Lung microvascular endothelial cell (primary cell): ENCODE results near the gene PEAR1. TPM values are rescaled to one million over a fixed set of nuclear protein-coding genes. Genes with fewer than 3 reads are reported as not detected.

Source experiments
- DNase-seq, 2 donors: peaks; one replicate each; pipeline versions ENCODE4 v3.0.0 to v3.0.0-alpha.2; 2010; ENCODE audit warnings: low read depth in 2 of 2
- total RNA-seq: library from RNA; depleted of rRNA; stranded (reverse); fragments of >200 nt; gene quantifications from 2 replicates; pipeline ENCODE4 v1.2.1, GENCODE V29; 2014

The PEAR1 gene
- total RNA-seq, 1 donor from 2014 or later, result 16.3 TPM

DNA sequence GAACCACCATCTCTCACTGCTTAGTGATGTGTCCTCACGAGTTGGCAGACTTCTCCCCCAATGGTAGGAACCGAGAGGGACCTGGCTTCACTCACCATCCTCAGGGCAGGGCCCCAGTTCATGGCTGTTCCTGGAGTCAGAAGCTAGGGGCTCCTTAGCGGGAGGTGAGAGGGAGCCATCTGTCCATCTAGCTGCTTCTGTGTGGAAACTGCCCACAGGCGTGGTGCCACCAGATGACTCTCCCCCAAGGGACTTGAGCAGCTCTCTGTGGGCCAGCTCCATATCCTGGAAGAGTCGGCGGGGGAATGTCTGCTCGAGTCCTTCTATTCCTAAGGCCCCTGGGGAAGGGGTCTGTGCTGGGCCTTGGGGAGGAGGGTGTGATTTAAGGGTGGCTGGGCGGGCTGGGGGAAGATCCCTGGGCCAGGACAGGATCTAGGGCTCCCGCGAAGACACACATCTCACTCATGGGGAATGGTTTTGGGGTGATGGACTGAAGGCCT lies 43.3 kb downstream of the PEAR1 start:
- no peak for DNase-seq

- DNase-seq, result no peak
Observed at GRCh38 chr1:156937883-156938282, 44.4 kb downstream of the PEAR1 start.

- DNase-seq, result no peak
Observed at GRCh38 chr1:156938813-156939212, 45.3 kb downstream of the PEAR1 start.

DNA sequence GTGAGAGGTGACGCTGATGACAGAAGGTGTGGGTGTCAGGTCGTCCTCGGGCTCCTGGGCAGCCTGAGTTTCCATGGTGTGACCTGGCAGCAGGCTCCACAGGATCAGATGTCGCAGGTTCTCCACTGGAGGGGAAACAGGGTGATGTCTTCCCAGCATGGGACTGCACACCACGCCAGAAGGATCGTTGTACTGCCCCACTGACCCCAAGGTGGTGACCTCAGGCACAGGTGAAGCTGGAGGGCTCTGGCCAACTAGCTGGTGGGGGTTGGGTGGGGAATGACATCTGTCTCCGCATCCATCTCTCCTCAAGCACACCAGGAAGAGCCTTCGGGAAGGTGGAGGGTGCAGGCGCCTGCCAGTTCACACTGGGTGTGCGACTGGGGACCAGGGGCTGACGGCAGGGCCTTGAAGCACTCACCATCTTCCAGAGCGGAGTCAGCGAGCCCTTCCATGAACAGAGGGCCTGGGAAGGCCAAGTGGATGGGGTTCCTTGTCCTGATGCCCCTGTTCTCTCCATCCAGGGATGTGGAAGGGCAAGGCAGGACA lies 46.3 kb downstream of the PEAR1 start:
- DNase-seq, result no peak

GRCh38 chr1:156941675-156942074 lies 48.2 kb downstream of the PEAR1 start:
- DNase-seq, result no peak

GRCh38 chr1:156942176-156942575 lies 48.7 kb downstream of the PEAR1 start:
- no peak for DNase-seq

DNA sequence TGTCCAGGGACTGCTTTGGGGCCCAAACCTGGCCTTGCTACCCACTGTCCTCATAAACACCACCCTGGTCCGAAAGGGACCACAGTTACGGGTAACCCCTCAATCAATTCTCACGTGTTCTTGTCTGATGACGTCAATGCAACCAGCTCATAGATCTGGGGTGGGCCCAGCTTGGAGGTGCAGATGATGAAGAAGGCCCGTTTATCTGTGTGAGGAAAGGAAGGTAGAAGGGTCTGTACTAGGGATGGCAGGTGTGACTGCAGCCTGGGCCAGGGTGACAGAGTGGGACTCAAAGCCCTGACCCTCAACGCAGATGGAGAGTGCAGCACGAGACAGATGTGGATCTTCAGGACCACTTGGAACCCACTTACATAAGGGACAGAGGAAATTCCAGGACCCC lies 49.1 kb downstream of the PEAR1 start:
- DNase-seq, result no peak

- no peak for DNase-seq
Observed at GRCh38 chr1:156943756-156944155, 50.2 kb downstream of the PEAR1 start.

GRCh38 chr1:156944268-156944667 lies 50.8 kb downstream of the PEAR1 start:
- DNase-seq, result no peak

GRCh38 chr1:156944848-156945247 lies 51.3 kb downstream of the PEAR1 start:
- no peak for DNase-seq

DNA sequence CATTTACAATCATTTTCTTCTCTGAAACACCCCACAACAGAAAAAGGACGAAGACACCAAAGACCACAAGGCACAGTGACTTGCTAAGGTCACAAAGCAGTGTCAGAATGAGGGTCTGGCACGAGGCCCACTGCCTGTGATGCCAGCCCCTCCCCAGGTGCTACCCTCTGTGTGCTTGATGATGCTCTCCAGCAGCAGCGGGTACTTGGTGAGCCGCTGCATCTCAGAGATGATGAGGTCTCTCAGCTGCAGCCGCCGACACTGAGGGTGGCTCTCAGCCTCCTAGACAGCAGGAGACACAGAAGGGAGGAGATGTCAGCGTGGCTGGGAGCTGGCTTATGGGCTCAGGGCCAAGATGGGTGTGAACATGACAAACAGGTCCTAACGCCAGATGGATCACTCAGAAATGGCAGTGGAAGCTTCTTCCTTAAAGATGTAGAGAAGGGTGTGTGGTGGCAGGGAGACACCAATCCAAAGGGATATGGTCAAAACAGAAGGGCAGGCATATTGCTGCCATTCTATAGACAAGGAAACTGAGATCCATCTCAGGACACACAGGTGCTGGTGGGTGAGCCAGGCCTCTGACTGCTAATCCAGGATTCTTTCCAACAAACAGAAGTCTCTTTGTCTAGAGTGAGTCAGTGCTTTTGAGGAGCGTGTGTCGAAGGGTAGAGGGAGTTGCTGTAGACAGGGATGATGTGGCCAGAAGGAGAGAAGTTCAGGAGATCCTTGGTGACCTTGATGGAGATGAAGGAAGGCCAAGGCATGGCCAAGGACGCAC lies 52.6 kb downstream of the PEAR1 start:
- no peak for DNase-seq

GRCh38 chr1:156947127-156947526 lies 53.6 kb downstream of the PEAR1 start:
- no peak for DNase-seq

- no peak for DNase-seq
Observed at GRCh38 chr1:156947818-156948525, 54.5 kb downstream of the PEAR1 start.

DNA sequence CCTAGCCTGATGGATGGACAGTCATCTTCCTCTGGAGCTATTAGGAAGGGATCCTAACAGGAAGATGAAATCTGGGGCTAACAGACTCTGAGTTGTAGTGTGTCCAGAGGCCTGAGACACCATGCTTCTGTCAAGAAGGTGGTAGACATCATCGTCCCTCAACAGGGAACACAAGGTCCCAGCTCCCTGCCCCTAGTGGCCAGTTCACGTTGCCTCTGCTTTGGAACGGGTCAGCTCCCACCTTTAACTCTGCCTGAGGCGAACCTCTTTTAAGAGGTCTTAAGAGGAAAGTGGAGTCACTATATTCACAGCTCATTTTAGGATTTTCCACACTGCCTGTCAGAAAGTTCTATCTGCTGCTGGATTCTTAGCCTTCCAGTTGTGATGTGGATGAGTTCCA lies 55.2 kb downstream of the PEAR1 start:
- no peak for DNase-seq

GRCh38 chr1:156949127-156949526 lies 55.6 kb downstream of the PEAR1 start:
- no peak for DNase-seq

DNA sequence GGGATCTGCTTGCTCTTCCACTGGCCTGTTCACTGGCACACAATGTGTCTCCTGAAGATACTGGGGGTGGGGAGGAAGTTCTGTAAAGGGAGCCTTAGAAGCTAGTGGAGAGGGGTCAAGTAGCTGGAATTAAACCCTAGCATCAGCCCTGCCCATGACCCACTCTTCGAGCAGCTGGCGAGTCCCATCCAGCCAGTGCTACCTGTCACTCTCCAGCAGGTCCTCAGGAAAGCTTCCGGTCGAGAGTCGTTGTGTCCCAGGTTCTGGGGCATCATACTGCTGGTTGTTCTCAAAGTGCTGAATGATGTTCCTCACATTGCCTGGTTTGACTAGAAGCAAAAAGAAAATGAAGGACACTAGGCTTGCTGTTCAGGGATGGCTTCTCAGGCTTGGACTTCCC lies 57.9 kb downstream of the PEAR1 start:
- DNase-seq, result no peak

DNA sequence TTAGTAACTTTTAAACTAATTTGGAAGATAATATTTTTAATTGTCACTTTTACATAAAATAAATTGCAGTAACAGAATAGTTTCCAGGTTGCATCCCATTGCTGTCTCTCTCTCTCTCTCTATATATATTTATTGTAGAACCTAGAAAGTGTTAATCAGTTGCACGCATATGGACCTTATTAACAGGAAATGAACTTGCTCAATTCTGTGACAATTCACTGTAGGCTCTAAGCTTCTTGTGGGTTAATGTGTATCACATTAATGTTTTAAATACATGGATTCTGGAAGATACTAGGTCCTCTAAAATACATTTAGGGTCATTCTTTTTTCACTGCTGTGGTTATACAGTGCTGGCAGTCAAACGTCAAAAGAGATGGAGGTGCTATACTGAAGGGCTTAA lies 60.1 kb downstream of the PEAR1 start:
- DNase-seq, result no peak

GRCh38 chr1:156956333-156956732 lies 62.8 kb downstream of the PEAR1 start:
- DNase-seq, result no peak

DNA sequence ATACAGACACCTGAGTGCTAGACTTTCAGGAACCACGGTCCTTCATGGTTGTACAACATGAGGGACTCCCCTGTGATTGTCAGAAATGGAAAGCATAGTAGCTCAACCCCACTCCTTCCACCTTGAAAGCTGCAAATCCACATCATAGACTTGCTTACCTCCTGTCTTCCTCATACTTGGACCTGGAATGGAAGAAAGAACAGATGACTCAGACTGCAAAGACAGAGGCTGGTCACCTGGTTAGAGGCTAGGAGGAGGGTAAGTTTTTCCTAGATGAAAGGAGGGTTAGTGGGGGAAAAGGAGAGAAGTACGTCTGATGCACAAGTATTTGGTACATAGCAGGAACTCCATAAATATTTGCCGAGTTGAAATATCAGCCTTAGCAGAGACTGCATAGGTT lies 64.1 kb downstream of the PEAR1 start:
- no peak for DNase-seq

DNA sequence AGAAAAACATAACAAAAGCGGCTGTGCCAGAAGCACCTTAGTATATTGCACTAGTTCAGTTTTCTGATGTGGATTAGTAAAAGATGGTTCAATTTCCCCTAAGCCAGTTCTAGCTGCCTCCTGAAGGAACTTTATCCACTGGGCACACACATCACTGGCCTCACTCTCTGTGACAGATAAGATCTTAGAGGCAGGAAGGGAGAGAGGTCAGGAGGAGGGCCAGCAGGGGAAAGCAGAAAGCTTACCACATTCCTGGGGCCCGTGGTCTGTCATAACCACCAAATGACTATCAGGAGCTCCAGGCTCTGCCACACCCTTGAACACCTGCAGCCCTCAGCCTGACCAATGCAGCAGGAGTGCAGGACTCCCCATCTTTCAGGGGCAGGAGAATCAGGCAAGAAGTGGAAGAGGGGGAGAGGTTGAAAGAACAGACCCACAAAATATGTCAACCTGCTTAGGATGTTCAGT lies 64.8 kb downstream of the PEAR1 start:
- DNase-seq, result peak in 1 of 2 donors; percentile 43

DNA sequence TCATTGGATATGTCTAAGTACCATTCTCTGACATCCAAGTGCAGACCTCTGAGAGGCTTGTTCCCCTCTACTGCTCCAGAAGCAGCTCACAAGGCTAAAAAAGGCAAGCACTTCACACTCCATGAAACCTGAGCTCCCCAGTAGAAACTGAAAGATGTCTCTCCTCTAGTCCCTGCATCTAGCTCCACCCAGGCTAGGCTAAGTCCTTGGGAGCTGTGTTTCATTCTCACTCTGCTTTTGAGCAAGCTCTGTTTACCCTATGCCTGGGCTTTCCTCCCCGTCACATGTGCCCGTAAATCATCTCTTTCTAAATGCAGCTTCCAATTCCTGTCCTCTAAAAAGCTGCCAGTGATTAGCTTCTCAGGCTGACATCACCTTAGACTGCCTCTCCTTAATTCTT lies 65.9 kb downstream of the PEAR1 start:
- DNase-seq, result no peak

- no peak for DNase-seq
Observed at GRCh38 chr1:156959925-156960324, 66.4 kb downstream of the PEAR1 start.

DNA sequence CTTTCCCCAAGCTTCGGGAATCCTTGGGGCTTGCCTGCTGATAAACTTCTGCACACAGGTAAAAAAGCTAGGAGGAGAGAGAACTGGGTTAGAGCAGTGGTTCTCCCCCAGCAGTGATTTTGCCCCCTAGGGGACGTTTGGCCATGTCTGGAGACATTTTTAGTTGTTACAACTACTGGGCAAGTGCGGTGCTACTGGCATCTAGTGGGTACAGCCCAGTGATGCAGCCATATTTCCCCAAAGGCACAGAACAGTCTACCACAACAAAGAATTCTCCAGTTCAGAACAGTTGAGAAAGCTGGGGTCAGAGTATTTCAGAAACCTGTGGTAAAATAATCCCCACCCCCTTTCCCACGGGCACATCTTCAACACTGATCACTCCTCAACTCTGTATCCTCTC lies 68.2 kb downstream of the PEAR1 start:
- DNase-seq, result no peak
